NOMO-1 (cell line): ENCODE data around the gene CAP1.
"Not testable (repeated sequence)": the region's sequence is repeated elsewhere in the genome, so short reads cannot be mapped to it uniquely, and the experiment has no call there.

Experiments used
- DNase-seq, 2 experiments: peaks; one replicate each; lab custom pipeline; 2025; ENCODE audit not compliant: unreplicated experiment in 2 of 2; lab: John Stamatoyannopoulos, UW

Gene CAP1

GRCh38 chr1:40040511-40041465 lies at the start of gene CAP1:
Gene CAP1 (plus strand): TSS chr1:40040729. CDS start chr1:40059347, 18,618 bp downstream.
- DNase-seq: peak; percentile 94 to 99

- peak; percentile 30 to 36 for DNase-seq
Observed at GRCh38 chr1:39992234-39992633, 48.3 kb upstream of the CAP1 start.

- DNase-seq: no peak
Observed at GRCh38 chr1:39992888-39993287, 47.6 kb upstream of the CAP1 start.

GRCh38 chr1:39995973-39996393 lies 44.5 kb upstream of the CAP1 start:
- peak; percentile 17 to 24 for DNase-seq

GRCh38 chr1:39996396-39997004 lies 44.0 kb upstream of the CAP1 start:
- DNase-seq: peak in 1 of 2 experiments; percentile 11

GRCh38 chr1:40001456-40001855 lies 39.1 kb upstream of the CAP1 start:
- no peak for DNase-seq

- peak; percentile 49 to 84 for DNase-seq
Observed at GRCh38 chr1:40003156-40004093, 37.1 kb upstream of the CAP1 start.

- DNase-seq: no peak
Observed at GRCh38 chr1:40004857-40005256, 35.7 kb upstream of the CAP1 start.

GRCh38 chr1:40007481-40008034 lies 33.0 kb upstream of the CAP1 start:
- DNase-seq: not testable (repeated sequence)

GRCh38 chr1:40011198-40011597 lies 29.3 kb upstream of the CAP1 start:
- no peak for DNase-seq

GRCh38 chr1:40014253-40014706 lies 26.2 kb upstream of the CAP1 start:
- peak in 1 of 2 experiments; percentile 48 for DNase-seq

- no peak for DNase-seq
Observed at GRCh38 chr1:40014812-40015594, 25.5 kb upstream of the CAP1 start.

- no peak for DNase-seq
Observed at GRCh38 chr1:40017951-40018575, 22.5 kb upstream of the CAP1 start.

GRCh38 chr1:40020447-40021085 lies 20.0 kb upstream of the CAP1 start:
- no peak for DNase-seq

- no peak for DNase-seq
Observed at GRCh38 chr1:40023379-40023944, 17.1 kb upstream of the CAP1 start.

GRCh38 chr1:40024671-40025070 lies 15.9 kb upstream of the CAP1 start:
- DNase-seq: no peak

GRCh38 chr1:40027647-40028046 lies 12.9 kb upstream of the CAP1 start:
- DNase-seq: no peak

GRCh38 chr1:40029608-40030007 lies 10.9 kb upstream of the CAP1 start:
- DNase-seq: no peak
